ENCODE data around the gene BAZ1B. TPM values are rescaled to one million over a fixed set of nuclear protein-coding genes. Genes with fewer than 3 reads are reported as not detected.
A peak's percentile ranks its signal among the peaks of the same experiment; 100 is the strongest.

BAZ1B gene
- total RNA-seq, 2 experiments from 2014 or later: 111 to 112 TPM

GRCh38 chr7:73463966-73464365, 58.1 kb downstream of the BAZ1B start:
- DNase-seq (no peak), ATAC-seq (no peak)
- Mint-ChIP-seq H3K9me3 (ENCODE audit: insufficient read depth) (no peaks in the 10 kb centered on the region), H3K27me3 (ENCODE audit: low read depth) (no peaks in the 10 kb centered on the region), H3K4me1 (ENCODE audit: low read depth) (peaks cover 4% of the 10 kb centered on the region), H3K27ac (no peak overlapping the region), H3K36me3 (ENCODE audit: low read depth) (peaks cover 65% of the 10 kb centered on the region), H3K4me3 (no peak overlapping the region)
- ChIA-PET CTCF (no interaction called here), POLR2A (no interaction called here)

GRCh38 chr7:73463260-73463659, 58.8 kb downstream of the BAZ1B start:
- Mint-ChIP-seq H3K4me1 (ENCODE audit: low read depth) (peaks cover 4% of the 10 kb centered on the region), H3K36me3 (ENCODE audit: low read depth) (peaks cover 63% of the 10 kb centered on the region)
- POLR2A ChIA-PET: no interaction called here

GRCh38 chr7:73461782-73462285, 60.3 kb downstream of the BAZ1B start:
- H3K36me3 Mint-ChIP-seq (ENCODE audit: low read depth): peaks cover 69% of the 10 kb centered on the region
- CTCF ChIA-PET: interaction anchor here (2.8 kb wide), 1 partner anchor 10 kb away, joined by 13 read pairs; no protein-coding TSS in a partner anchor

More at GRCh38 chr7:73463260-73463659, 58.8 kb downstream of the BAZ1B start:
- CTCF ChIA-PET: no interaction called here
- H3K4me3 Mint-ChIP-seq: no peak overlapping the region
- H3K27me3 Mint-ChIP-seq (ENCODE audit: low read depth): no peaks in the 10 kb centered on the region
- H3K27ac Mint-ChIP-seq: no peak overlapping the region
- ATAC-seq (no peak), DNase-seq (no peak)
- no peaks in the 10 kb centered on the region for H3K9me3 Mint-ChIP-seq (ENCODE audit: insufficient read depth)

GRCh38 chr7:73454424-73454823, 67.7 kb downstream of the BAZ1B start:
- Mint-ChIP-seq H3K9me3 (ENCODE audit: insufficient read depth) (no peaks in the 10 kb centered on the region), H3K4me1 (ENCODE audit: low read depth) (peaks cover 20% of the 10 kb centered on the region), H3K4me3 (no peak overlapping the region), H3K27me3 (ENCODE audit: low read depth) (no peaks in the 10 kb centered on the region), H3K27ac (no peak overlapping the region), H3K36me3 (ENCODE audit: low read depth) (peaks cover 64% of the 10 kb centered on the region)
- ATAC-seq (no peak), DNase-seq (no peak)
- CTCF ChIA-PET: no interaction called here
- POLR2A ChIA-PET: no interaction called here

More at GRCh38 chr7:73461782-73462285, 60.3 kb downstream of the BAZ1B start:
- Mint-ChIP-seq H3K9me3 (ENCODE audit: insufficient read depth) (no peaks in the 10 kb centered on the region), H3K4me1 (ENCODE audit: low read depth) (peaks cover 4% of the 10 kb centered on the region), H3K27ac (no peak overlapping the region), H3K4me3 (no peak overlapping the region), H3K27me3 (ENCODE audit: low read depth) (no peaks in the 10 kb centered on the region)
- no peak for DNase-seq
- POLR2A ChIA-PET: no interaction called here
- ATAC-seq: no peak

- DNase-seq: no peak
- Mint-ChIP-seq H3K4me3 (no peak overlapping the region), H3K9me3 (ENCODE audit: insufficient read depth) (no peaks in the 10 kb centered on the region), H3K36me3 (ENCODE audit: low read depth) (peaks cover 69% of the 10 kb centered on the region), H3K4me1 (ENCODE audit: low read depth) (peaks cover 26% of the 10 kb centered on the region), H3K27ac (peak overlapping the region; percentile 21), H3K27me3 (ENCODE audit: low read depth) (no peaks in the 10 kb centered on the region)
- POLR2A ChIA-PET: no interaction called here
- CTCF ChIA-PET: interaction anchor here (0.8 to 3.2 kb wide), 2 partner anchors 66 to 129 kb away, joined by 3 to 14 read pairs; no protein-coding TSS in a partner anchor
- ATAC-seq: no peak
These were observed 69.0 kb downstream of the BAZ1B start for GRCh38 chr7:73452999-73453635.

- peak; percentile 74 for ATAC-seq
- ChIA-PET CTCF (interaction anchor here (0.6 to 3.2 kb wide), 29 partner anchors 7 to 536 kb away, joined by 3 to 25 read pairs (median 5); partner anchors contain the start of genes FZD9 and TBL2), POLR2A (no interaction called here)
- DNase-seq: peak; percentile 45
- no peaks in the 10 kb centered on the region for H3K27me3 Mint-ChIP-seq (ENCODE audit: low read depth)
- H3K9me3 Mint-ChIP-seq (ENCODE audit: insufficient read depth): no peaks in the 10 kb centered on the region
- peaks cover 69% of the 10 kb centered on the region for H3K36me3 Mint-ChIP-seq (ENCODE audit: low read depth)
- no peak overlapping the region for H3K4me3 Mint-ChIP-seq
- H3K27ac Mint-ChIP-seq: no peak overlapping the region
- peaks cover 26% of the 10 kb centered on the region for H3K4me1 Mint-ChIP-seq (ENCODE audit: low read depth)
These were observed 70.2 kb downstream of the BAZ1B start for GRCh38 chr7:73451780-73452398.

GRCh38 chr7:73449422-73449821, 72.7 kb downstream of the BAZ1B start:
- H3K4me1 Mint-ChIP-seq (ENCODE audit: low read depth): peaks cover 26% of the 10 kb centered on the region
- DNase-seq (no peak), ATAC-seq (no peak)
- H3K27me3 Mint-ChIP-seq (ENCODE audit: low read depth): no peaks in the 10 kb centered on the region
- POLR2A ChIA-PET: no interaction called here
- no peak overlapping the region for H3K27ac Mint-ChIP-seq
- CTCF ChIA-PET: interaction anchor here (2.7 kb wide), 1 partner anchor 126 kb away, joined by 10 read pairs; no protein-coding TSS in a partner anchor
- H3K4me3 Mint-ChIP-seq: no peak overlapping the region
- H3K9me3 Mint-ChIP-seq (ENCODE audit: insufficient read depth): no peaks in the 10 kb centered on the region
- H3K36me3 Mint-ChIP-seq (ENCODE audit: low read depth): peaks cover 74% of the 10 kb centered on the region

- POLR2A ChIA-PET: no interaction called here
- CTCF ChIA-PET: interaction anchor here (2.7 kb wide), 1 partner anchor 125 kb away, joined by 10 read pairs; no protein-coding TSS in a partner anchor
- Mint-ChIP-seq H3K27ac (peak overlapping the region; percentile 27), H3K9me3 (ENCODE audit: insufficient read depth) (no peaks in the 10 kb centered on the region), H3K36me3 (ENCODE audit: low read depth) (peaks cover 81% of the 10 kb centered on the region), H3K27me3 (ENCODE audit: low read depth) (no peaks in the 10 kb centered on the region), H3K4me3 (no peak overlapping the region), H3K4me1 (ENCODE audit: low read depth) (peaks cover 26% of the 10 kb centered on the region)
- no peak for ATAC-seq
- no peak for DNase-seq
These were observed 73.5 kb downstream of the BAZ1B start for GRCh38 chr7:73448609-73449008.

- Mint-ChIP-seq H3K4me1 (ENCODE audit: low read depth) (peaks cover 22% of the 10 kb centered on the region), H3K4me3 (no peak overlapping the region), H3K27ac (no peak overlapping the region), H3K9me3 (ENCODE audit: insufficient read depth) (no peaks in the 10 kb centered on the region), H3K36me3 (ENCODE audit: low read depth) (peaks cover 91% of the 10 kb centered on the region), H3K27me3 (ENCODE audit: low read depth) (no peaks in the 10 kb centered on the region)
- ChIA-PET CTCF (interaction anchor here (2.7 kb wide), 1 partner anchor 123 kb away, joined by 10 read pairs; no protein-coding TSS in a partner anchor), POLR2A (no interaction called here)
- no peak for ATAC-seq
- DNase-seq: no peak
These were observed 74.9 kb downstream of the BAZ1B start for GRCh38 chr7:73447121-73447733.

GRCh38 chr7:73446682-73447081, 75.4 kb downstream of the BAZ1B start:
- no peaks in the 10 kb centered on the region for H3K27me3 Mint-ChIP-seq (ENCODE audit: low read depth)
- peaks cover 94% of the 10 kb centered on the region for H3K36me3 Mint-ChIP-seq (ENCODE audit: low read depth)
- ChIA-PET POLR2A (no interaction called here), CTCF (no interaction called here)
- no peak overlapping the region for H3K4me3 Mint-ChIP-seq
- H3K27ac Mint-ChIP-seq: no peak overlapping the region
- ATAC-seq: no peak
- H3K4me1 Mint-ChIP-seq (ENCODE audit: low read depth): peaks cover 22% of the 10 kb centered on the region
- no peaks in the 10 kb centered on the region for H3K9me3 Mint-ChIP-seq (ENCODE audit: insufficient read depth)
- DNase-seq: no peak

- CTCF ChIA-PET: interaction anchor here (2.9 kb wide), 1 partner anchor 8 kb away, joined by 25 read pairs; no protein-coding TSS in a partner anchor
- H3K36me3 Mint-ChIP-seq (ENCODE audit: low read depth): peaks cover 90% of the 10 kb centered on the region
- no peak overlapping the region for H3K4me3 Mint-ChIP-seq
These were observed 78.4 kb downstream of the BAZ1B start for GRCh38 chr7:73443548-73444255.

More at GRCh38 chr7:73443548-73444255, 78.4 kb downstream of the BAZ1B start:
- POLR2A ChIA-PET: no interaction called here
- Mint-ChIP-seq H3K9me3 (ENCODE audit: insufficient read depth) (no peaks in the 10 kb centered on the region), H3K27ac (no peak overlapping the region), H3K27me3 (ENCODE audit: low read depth) (no peaks in the 10 kb centered on the region), H3K4me1 (ENCODE audit: low read depth) (peaks cover under 1% of the 10 kb centered on the region)
- ATAC-seq (no peak), DNase-seq (no peak)
